ENCODE results near the gene A3GALT2. TPM values are rescaled to one million over a fixed set of nuclear protein-coding genes. Genes with fewer than 3 reads are reported as not detected.
A peak's percentile ranks its signal among the peaks of the same experiment; 100 is the strongest.

A3GALT2 gene
- total RNA-seq, 1 donor from 2014 or later: not detected

GRCh38 chr1:33342041-33342723 is 21.3 kb upstream of the A3GALT2 start:
- Histone ChIP-seq H3K27me3 (ENCODE audit: control insufficient read depth, insufficient read depth, low read length) (no peaks in the 10 kb centered on the region), H3K4me3 (ENCODE audit: low read depth, low read length) (no peak overlapping the region), H3K36me3 (ENCODE audit: control insufficient read depth, insufficient read depth, low read length) (no peaks in the 10 kb centered on the region)
- peak; percentile 97 for DNase-seq (ENCODE audit: low read depth)
- TF ChIP-seq, protein P1, sequence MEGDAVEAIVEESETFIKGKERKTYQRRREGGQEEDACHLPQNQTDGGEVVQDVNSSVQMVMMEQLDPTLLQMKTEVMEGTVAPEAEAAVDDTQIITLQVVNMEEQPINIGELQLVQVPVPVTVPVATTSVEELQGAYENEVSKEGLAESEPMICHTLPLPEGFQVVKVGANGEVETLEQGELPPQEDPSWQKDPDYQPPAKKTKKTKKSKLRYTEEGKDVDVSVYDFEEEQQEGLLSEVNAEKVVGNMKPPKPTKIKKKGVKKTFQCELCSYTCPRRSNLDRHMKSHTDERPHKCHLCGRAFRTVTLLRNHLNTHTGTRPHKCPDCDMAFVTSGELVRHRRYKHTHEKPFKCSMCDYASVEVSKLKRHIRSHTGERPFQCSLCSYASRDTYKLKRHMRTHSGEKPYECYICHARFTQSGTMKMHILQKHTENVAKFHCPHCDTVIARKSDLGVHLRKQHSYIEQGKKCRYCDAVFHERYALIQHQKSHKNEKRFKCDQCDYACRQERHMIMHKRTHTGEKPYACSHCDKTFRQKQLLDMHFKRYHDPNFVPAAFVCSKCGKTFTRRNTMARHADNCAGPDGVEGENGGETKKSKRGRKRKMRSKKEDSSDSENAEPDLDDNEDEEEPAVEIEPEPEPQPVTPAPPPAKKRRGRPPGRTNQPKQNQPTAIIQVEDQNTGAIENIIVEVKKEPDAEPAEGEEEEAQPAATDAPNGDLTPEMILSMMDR (IDR thresholded peaks at IDR 0.05; ENCODE audit: insufficient read depth, low read length, poor library complexity, severe bottlenecking): peak; percentile 23

DNA sequence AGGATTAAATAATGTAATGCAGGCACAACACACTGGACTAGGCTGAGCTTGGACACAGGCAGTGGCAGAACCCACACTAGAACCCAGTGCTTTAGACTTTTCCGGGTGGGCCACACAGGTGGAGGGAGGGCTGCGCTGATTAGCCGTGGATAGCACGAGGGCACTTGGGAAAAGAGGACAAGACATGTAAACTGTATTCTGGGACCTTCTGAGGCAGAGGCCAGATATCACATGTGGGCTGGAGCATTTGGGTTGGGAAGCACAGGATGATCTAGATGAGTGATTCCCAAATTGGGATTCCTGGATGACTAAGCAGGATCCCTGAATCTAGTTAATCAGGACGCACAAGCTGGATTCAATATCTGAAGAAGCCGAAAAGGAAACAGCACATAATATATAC is 20.3 kb upstream of the A3GALT2 start:
- Histone ChIP-seq H3K4me3 (ENCODE audit: low read depth, low read length) (no peak overlapping the region), H3K27me3 (ENCODE audit: control insufficient read depth, insufficient read depth, low read length) (no peaks in the 10 kb centered on the region), H3K36me3 (ENCODE audit: control insufficient read depth, insufficient read depth, low read length) (no peaks in the 10 kb centered on the region)
- TF ChIP-seq, protein P1 (IDR thresholded peaks at IDR 0.05; ENCODE audit: insufficient read depth, low read length, poor library complexity, severe bottlenecking): no peak
- DNase-seq (ENCODE audit: low read depth): no peak

DNA sequence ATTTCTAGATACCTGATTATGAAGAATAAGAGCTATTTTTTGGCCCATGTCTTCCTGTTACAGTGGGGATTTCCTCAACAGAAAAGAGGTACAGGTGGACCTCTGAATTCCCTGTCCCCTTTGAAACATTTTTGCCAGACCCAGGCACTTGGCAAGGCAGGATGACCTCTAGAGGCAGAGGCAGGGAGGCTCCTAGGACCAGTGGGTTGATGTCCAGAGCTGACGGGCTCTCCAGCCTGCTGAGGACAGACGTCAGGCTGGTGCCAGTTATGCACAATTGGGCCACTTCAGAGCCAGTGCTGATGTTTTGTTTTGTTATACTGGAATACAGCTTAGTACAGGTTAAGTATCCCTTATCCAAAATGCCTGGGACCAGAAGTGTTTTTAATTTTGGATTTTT is 18.5 kb upstream of the A3GALT2 start:
- Histone ChIP-seq H3K27me3 (ENCODE audit: control insufficient read depth, insufficient read depth, low read length) (no peaks in the 10 kb centered on the region), H3K4me3 (ENCODE audit: low read depth, low read length) (no peak overlapping the region), H3K36me3 (ENCODE audit: control insufficient read depth, insufficient read depth, low read length) (no peaks in the 10 kb centered on the region)
- TF ChIP-seq, protein P1 (IDR thresholded peaks at IDR 0.05; ENCODE audit: insufficient read depth, low read length, poor library complexity, severe bottlenecking): peak; percentile 23
- no peak for DNase-seq (ENCODE audit: low read depth)

GRCh38 chr1:33338440-33339211 is 17.7 kb upstream of the A3GALT2 start:
- DNase-seq (ENCODE audit: low read depth): no peak
- H3K36me3 ChIP-seq (ENCODE audit: control insufficient read depth, insufficient read depth, low read length): no peaks in the 10 kb centered on the region
- no peaks in the 10 kb centered on the region for H3K27me3 ChIP-seq (ENCODE audit: control insufficient read depth, insufficient read depth, low read length)
- no peak overlapping the region for H3K4me3 ChIP-seq (ENCODE audit: low read depth, low read length)
- TF ChIP-seq, protein P1 (IDR thresholded peaks at IDR 0.05; ENCODE audit: insufficient read depth, low read length, poor library complexity, severe bottlenecking): no peak

DNA sequence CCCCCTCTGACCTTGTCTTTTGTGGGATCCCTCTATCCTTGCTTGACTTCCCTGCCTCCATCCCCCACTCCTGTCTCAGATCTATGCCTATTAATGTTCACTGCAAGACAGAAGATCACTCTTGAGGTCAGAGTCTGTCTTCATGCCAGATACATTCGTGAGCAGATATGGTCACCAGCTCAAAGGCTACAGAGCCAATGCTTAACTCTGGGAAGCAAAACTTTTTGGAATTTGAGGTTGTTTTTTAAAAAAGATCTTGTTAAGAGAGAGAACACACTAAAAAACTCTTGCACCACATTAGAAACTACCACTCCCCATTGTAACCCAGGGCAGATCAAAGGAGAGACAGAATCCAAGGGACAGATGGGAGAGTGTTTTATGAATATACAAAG is 17.1 kb upstream of the A3GALT2 start:
- no peaks in the 10 kb centered on the region for H3K36me3 ChIP-seq (ENCODE audit: control insufficient read depth, insufficient read depth, low read length)
- TF ChIP-seq, protein P1 (IDR thresholded peaks at IDR 0.05; ENCODE audit: insufficient read depth, low read length, poor library complexity, severe bottlenecking): no peak
- no peak for DNase-seq (ENCODE audit: low read depth)
- H3K27me3 ChIP-seq (ENCODE audit: control insufficient read depth, insufficient read depth, low read length): no peaks in the 10 kb centered on the region
- no peak overlapping the region for H3K4me3 ChIP-seq (ENCODE audit: low read depth, low read length)
